SH-SY5Y (cell line): ENCODE results near the gene CHD9.

Experiments used
- GATA2 ChIP-seq: IDR thresholded peaks from 2 replicates; pipeline ENCODE4 v1.6.1; 2011; ENCODE audit warnings: mild to moderate bottlenecking, low read depth, low read length
- GATA3 ChIP-seq: IDR thresholded peaks from 2 replicates; pipeline ENCODE4 v1.6.1; 2011; ENCODE audit warnings: low read depth, mild to moderate bottlenecking, low read length, moderate library complexity

DNA sequence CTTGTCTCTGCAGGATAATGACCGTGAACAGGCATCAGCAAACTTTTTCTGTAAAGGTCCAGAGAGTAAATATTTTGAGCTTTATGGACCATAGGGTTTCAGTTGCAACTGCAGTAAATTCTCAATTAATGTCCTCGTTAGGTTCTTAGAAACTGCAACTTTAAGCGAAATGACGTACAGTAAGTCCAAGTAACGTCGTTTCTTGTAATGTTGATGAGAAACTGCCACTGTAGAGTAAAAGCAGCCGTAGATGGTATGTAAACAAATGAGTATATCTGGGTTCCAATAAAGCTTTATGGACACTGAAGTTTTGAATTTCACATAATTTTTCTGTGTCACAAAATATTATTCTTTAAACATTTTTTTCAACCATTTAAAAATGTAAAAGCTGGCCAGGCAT lies 4.9 kb downstream of the CHD9 start:
- TF ChIP-seq GATA2 (no peak), GATA3 (no peak)
